HepG2 (cell line): ENCODE data around the gene FADD.

ENCODE experiments used
- BRF2 ChIP-seq: sonication (generic); formaldehyde crosslinking; IDR thresholded peaks from 2 replicates; pipeline ENCODE4 v1.8.1; 2022; ENCODE audit warnings: mild to moderate bottlenecking, missing genetic modification reagents
- CTCF ChIP-seq: sonication (generic); formaldehyde crosslinking; IDR thresholded peaks from 2 replicates; pipeline ENCODE4 v1.5.0; 2020; ENCODE audit warnings: mild to moderate bottlenecking, missing genetic modification reagents, moderate library complexity
- FOXA1 ChIP-seq, 2 experiments: fragments of 450-650 bp in 1 of 2; sonication (generic) in 1 of 2; formaldehyde crosslinking in 1 of 2; IDR thresholded peaks; 2 replicates each; pipeline versions ENCODE4 v1.4.0 to v1.6.1; 2016 to 2020; ENCODE audit warnings: missing genetic modification reagents in 1 of 2
- LBX2 ChIP-seq: sonication (generic); formaldehyde crosslinking; IDR thresholded peaks from 2 replicates; pipeline ENCODE4 v1.5.0; 2020; ENCODE audit warnings: missing genetic modification reagents, mild to moderate bottlenecking, borderline replicate concordance
- MAFK ChIP-seq, 2 experiments: IDR thresholded peaks in 1 of 2; conservative IDR thresholded peaks in 1 of 2; 2 replicates each; pipeline ENCODE4 v1.6.1; 2011; ENCODE audit warnings: improper control_type of control experiment in 2 of 2, low read length in 2 of 2
- NCOR1 ChIP-seq: fragments of 200-600 bp; sonication (generic); IDR thresholded peaks from 2 replicates; pipeline ENCODE4 v1.7.0; 2017; ENCODE audit warnings: antibody characterized with exemption, low read length, borderline replicate concordance
- NFIC ChIP-seq: IDR thresholded peaks from 2 replicates; pipeline ENCODE4 v1.6.1; 2012; ENCODE audit warnings: mild to moderate bottlenecking, low read length, inconsistent platforms
- RBM39 ChIP-seq: fragments of 200-400 bp; formaldehyde crosslinking; IDR thresholded peaks from one replicate; pipeline ENCODE4 v1.6.1; 2018; ENCODE audit warnings: antibody characterized with exemption, mild to moderate bottlenecking, low read depth, low read length; ENCODE audit not compliant: poor library complexity, severe bottlenecking
- SNRNP70 ChIP-seq: fragments of 200-400 bp; formaldehyde crosslinking; IDR thresholded peaks from 2 replicates; pipeline ENCODE4 v1.6.1; 2017; ENCODE audit warnings: mild to moderate bottlenecking, low read depth, low read length, moderate library complexity
- TCF12 ChIP-seq, 2 experiments: fragments of 450-650 bp in 1 of 2; sonication (generic) in 1 of 2; formaldehyde crosslinking in 1 of 2; IDR thresholded peaks; 2 replicates each; pipeline versions ENCODE4 v1.6.1 to v1.8.0; 2017 to 2022; ENCODE audit warnings: antibody characterized with exemption in 1 of 2, mild to moderate bottlenecking in 1 of 2, missing genetic modification reagents in 1 of 2, moderate library complexity in 1 of 2
- ZBTB33 ChIP-seq: sonication (generic); formaldehyde crosslinking; IDR thresholded peaks from 2 replicates; pipeline ENCODE4 v1.4.0; 2020; ENCODE audit warnings: missing genetic modification reagents
- ZNF281 ChIP-seq: sonication (generic); formaldehyde crosslinking; IDR thresholded peaks from 2 replicates; pipeline ENCODE4 v1.4.0; 2020; ENCODE audit warnings: missing genetic modification reagents, borderline replicate concordance
- ZNF570 ChIP-seq: sonication (generic); formaldehyde crosslinking; IDR thresholded peaks from 2 replicates; pipeline ENCODE4 v1.4.0; 2020; ENCODE audit warnings: mild to moderate bottlenecking, missing genetic modification reagents, borderline replicate concordance

- TF ChIP-seq FOXA1 (IDR thresholded peaks at IDR 0.05) (no peak), FOXA1 (CRISPR knock-in tag; IDR thresholded peaks at IDR 0.05) (no peak), SNRNP70 (no peak), NFIC (no peak), MAFK (conservative IDR thresholded peaks at IDR 0.05 in 1 of 2, IDR thresholded peaks at IDR 0.05 in 1 of 2; ENCODE audit: low read length in 2 of 2) (no peak), ZNF281 (no peak), BRF2 (CRISPR knock-in tag) (no peak), ZBTB33 (no peak), LBX2 (CRISPR knock-in tag) (no peak), TCF12 (IDR thresholded peaks at IDR 0.05) (no peak), TCF12 (CRISPR knock-in tag; IDR thresholded peaks at IDR 0.05) (no peak), NCOR1 (no peak), CTCF (peak; percentile 65), RBM39 (no peak), ZNF570 (no peak)
These were observed 23.9 kb downstream of the FADD start for GRCh38 chr11:70226967-70227366.
